Amygdala (tissue), 56 donors: ENCODE measurements around the gene ADA.
"Not testable (repeated sequence)": the region's sequence is repeated elsewhere in the genome, so short reads cannot be mapped to it uniquely, and the experiment has no call there.

Source experiments
- DNase-seq, 56 donors: peaks; one replicate each; lab custom pipeline; 2025; lab: John Stamatoyannopoulos, UW

Gene ADA

GRCh38 chr20:44606725-44607441, 44.6 kb downstream of the ADA start:
- DNase-seq = no peak

- no peak for DNase-seq
Measured at GRCh38 chr20:44603327-44603726, 48.2 kb downstream of the ADA start.

GRCh38 chr20:44601801-44602204, 49.7 kb downstream of the ADA start:
- peak in 21 of 56 donors; percentile 6 to 78 (median 20) for DNase-seq

GRCh38 chr20:44601236-44601671, 50.2 kb downstream of the ADA start:
- DNase-seq = peak in 20 of 56 donors; percentile 8 to 63 (median 29)

GRCh38 chr20:44600758-44601201, 50.7 kb downstream of the ADA start:
- no peak for DNase-seq

- DNase-seq = no peak
Measured at GRCh38 chr20:44600301-44600700, 51.2 kb downstream of the ADA start.

- no peak for DNase-seq
Measured at GRCh38 chr20:44599715-44600114, 51.8 kb downstream of the ADA start.

- no peak for DNase-seq
Measured at GRCh38 chr20:44598423-44599305, 52.8 kb downstream of the ADA start.

- DNase-seq = no peak
Measured at GRCh38 chr20:44597930-44598329, 53.6 kb downstream of the ADA start.

GRCh38 chr20:44597516-44597915, 54.0 kb downstream of the ADA start:
- DNase-seq = no peak

- no peak for DNase-seq
Measured at GRCh38 chr20:44596876-44597275, 54.6 kb downstream of the ADA start.

- no peak for DNase-seq
Measured at GRCh38 chr20:44596010-44596409, 55.5 kb downstream of the ADA start.

- no peak for DNase-seq
Measured at GRCh38 chr20:44594730-44595129, 56.8 kb downstream of the ADA start.

GRCh38 chr20:44593751-44594150, 57.7 kb downstream of the ADA start:
- no peak for DNase-seq

- DNase-seq = no peak
Measured at GRCh38 chr20:44592366-44592765, 59.1 kb downstream of the ADA start.

GRCh38 chr20:44590980-44591778, 60.3 kb downstream of the ADA start:
- DNase-seq = no peak

GRCh38 chr20:44589537-44589936, 62.0 kb downstream of the ADA start:
- no peak for DNase-seq

- not testable (repeated sequence) for DNase-seq
Measured at GRCh38 chr20:44588321-44588720, 63.2 kb downstream of the ADA start.

GRCh38 chr20:44587035-44587980, 64.2 kb downstream of the ADA start:
- no peak for DNase-seq
